ENCODE results near the gene CYP19A1. TPM values are rescaled to one million over a fixed set of nuclear protein-coding genes. Genes with fewer than 3 reads are reported as not detected.

The CYP19A1 gene
- total and polyA plus RNA-seq, 2 of the 8 experiments (the other 6 are each of a cell fraction or from before 2014, with no cell fraction given) = not detected

DNA sequence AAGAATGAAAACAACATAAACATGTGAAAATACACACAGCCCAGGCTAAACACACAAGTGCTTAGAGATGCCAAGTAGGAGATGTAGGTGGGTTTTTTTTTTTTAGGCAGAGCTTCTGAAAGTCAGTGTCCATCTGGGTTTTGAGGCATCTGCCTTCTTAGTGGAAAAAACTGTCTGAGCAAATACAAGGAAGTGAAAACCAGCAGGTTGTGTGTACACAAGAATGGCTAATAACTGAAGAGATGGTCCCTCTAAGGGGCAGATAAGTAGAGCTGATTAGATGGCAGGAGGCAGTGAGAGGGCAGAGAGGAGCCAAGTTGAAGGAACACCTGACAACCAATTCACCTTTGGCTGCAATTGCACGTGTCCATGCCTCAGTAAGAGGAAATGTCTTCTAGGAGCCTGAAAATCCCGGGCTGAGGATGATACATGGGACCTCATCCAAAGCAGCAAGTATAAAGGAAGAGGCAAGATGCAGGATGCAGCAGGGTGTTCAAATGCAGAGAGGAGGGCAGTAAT, 34.9 kb downstream of the CYP19A1 start (continued):
- TF ChIP-seq NANOG (IDR thresholded peaks at IDR 0.05; ENCODE audit: insufficient read depth, low read depth, low read length, poor library complexity, severe bottlenecking) (no peak), CBX8 (IDR thresholded peaks at IDR 0.05; ENCODE audit: borderline replicate concordance, low read depth, low read length) (no peak), JUN (IDR thresholded peaks at IDR 0.05; ENCODE audit: low read depth, low read length) (no peak), HDAC2 (IDR thresholded peaks at IDR 0.05; ENCODE audit: borderline replicate concordance in 1 of 2, low read depth in 2 of 2, low read length in 2 of 2) (no peak), PHF8 (conservative IDR thresholded peaks at IDR 0.05; ENCODE audit: low read depth, low read length) (no peak)
